ENCODE measurements around the gene VPS4B.
A peak's percentile ranks its signal among the peaks of the same experiment; 100 is the strongest.

Gene VPS4B

GRCh38 chr18:63422087-63422863 lies at the start of gene VPS4B:
TSS of gene VPS4B (minus strand) at chr18:63422476. CDS start at chr18:63422259, 217 bp downstream.
- TF ChIP-seq CTCF (IDR thresholded peaks at IDR 0.05) = no peak
- no peak for TF ChIP-seq ZFX (IDR thresholded peaks at IDR 0.05; ENCODE audit: borderline replicate concordance)
- peak within 1 kb of the TSS; percentile 91 for H3K27ac ChIP-seq

- no peak for TF ChIP-seq ZFX (IDR thresholded peaks at IDR 0.05; ENCODE audit: borderline replicate concordance)
- TF ChIP-seq CTCF (IDR thresholded peaks at IDR 0.05) = no peak
- H3K27ac ChIP-seq = no peak overlapping the region
These were observed 48.5 kb upstream of the VPS4B start for GRCh38 chr18:63470751-63471150.

GRCh38 chr18:63468575-63468974 lies 46.3 kb upstream of the VPS4B start:
- TF ChIP-seq ZFX (IDR thresholded peaks at IDR 0.05; ENCODE audit: borderline replicate concordance) = no peak
- no peak for TF ChIP-seq CTCF (IDR thresholded peaks at IDR 0.05)
- no peak overlapping the region for H3K27ac ChIP-seq

- TF ChIP-seq ZFX (IDR thresholded peaks at IDR 0.05; ENCODE audit: borderline replicate concordance) (no peak), CTCF (IDR thresholded peaks at IDR 0.05) (no peak)
- no peak overlapping the region for H3K27ac ChIP-seq
These were observed 45.4 kb upstream of the VPS4B start for GRCh38 chr18:63467699-63468098.

GRCh38 chr18:63465059-63465458 lies 42.8 kb upstream of the VPS4B start:
- no peak overlapping the region for H3K27ac ChIP-seq
- TF ChIP-seq CTCF (IDR thresholded peaks at IDR 0.05) (no peak), ZFX (IDR thresholded peaks at IDR 0.05; ENCODE audit: borderline replicate concordance) (no peak)

GRCh38 chr18:63464434-63464833 lies 42.2 kb upstream of the VPS4B start:
- H3K27ac ChIP-seq = no peak overlapping the region
- TF ChIP-seq CTCF (IDR thresholded peaks at IDR 0.05) (no peak), ZFX (IDR thresholded peaks at IDR 0.05; ENCODE audit: borderline replicate concordance) (no peak)

- no peak overlapping the region for H3K27ac ChIP-seq
- TF ChIP-seq ZFX (IDR thresholded peaks at IDR 0.05; ENCODE audit: borderline replicate concordance) (no peak), CTCF (IDR thresholded peaks at IDR 0.05) (no peak)
These were observed 38.1 kb upstream of the VPS4B start for GRCh38 chr18:63460414-63460813.
